ENCODE measurements around the gene SGSM1.
"Not testable (repeated sequence)": the region's sequence is repeated elsewhere in the genome, so short reads cannot be mapped to it uniquely, and the experiment has no call there.

Gene SGSM1

GRCh38 chr22:24871611-24872205 lies 65.7 kb downstream of the SGSM1 start:
- DNase-seq (ENCODE audit: insufficient read length, low spot score) (no peak), FAIRE-seq (no peak)
- no peak for TF ChIP-seq POLR2A (IDR thresholded peaks at IDR 0.05; ENCODE audit: low read depth, low read length)

GRCh38 chr22:24873226-24873625 lies 67.2 kb downstream of the SGSM1 start:
- FAIRE-seq (no peak), DNase-seq (ENCODE audit: insufficient read length, low spot score) (no peak)
- no peak for TF ChIP-seq POLR2A (IDR thresholded peaks at IDR 0.05; ENCODE audit: low read depth, low read length)

GRCh38 chr22:24875862-24876506 lies 70.0 kb downstream of the SGSM1 start:
- no peak for TF ChIP-seq POLR2A (IDR thresholded peaks at IDR 0.05; ENCODE audit: low read depth, low read length)
- FAIRE-seq (no peak), DNase-seq (ENCODE audit: insufficient read length, low spot score) (no peak)

- FAIRE-seq (no peak), DNase-seq (ENCODE audit: insufficient read length, low spot score) (no peak)
- TF ChIP-seq POLR2A (IDR thresholded peaks at IDR 0.05; ENCODE audit: low read depth, low read length), result no peak
Measured at GRCh38 chr22:24876700-24877099, 70.7 kb downstream of the SGSM1 start.

- no peak for TF ChIP-seq POLR2A (IDR thresholded peaks at IDR 0.05; ENCODE audit: low read depth, low read length)
- no peak for FAIRE-seq
- DNase-seq (ENCODE audit: insufficient read length, low spot score), result no peak
Measured at GRCh38 chr22:24878969-24879368, 73.0 kb downstream of the SGSM1 start.

- no peak for DNase-seq (ENCODE audit: insufficient read length, low spot score)
- TF ChIP-seq POLR2A (IDR thresholded peaks at IDR 0.05; ENCODE audit: low read depth, low read length), result no peak
- FAIRE-seq, result no peak
Measured at GRCh38 chr22:24883432-24883831, 77.4 kb downstream of the SGSM1 start.

GRCh38 chr22:24887260-24887659 lies 81.2 kb downstream of the SGSM1 start:
- DNase-seq (ENCODE audit: insufficient read length, low spot score) (no peak), FAIRE-seq (no peak)
- no peak for TF ChIP-seq POLR2A (IDR thresholded peaks at IDR 0.05; ENCODE audit: low read depth, low read length)

- no peak for DNase-seq (ENCODE audit: insufficient read length, low spot score)
- no peak for FAIRE-seq
- no peak for TF ChIP-seq POLR2A (IDR thresholded peaks at IDR 0.05; ENCODE audit: low read depth, low read length)
Measured at GRCh38 chr22:24893341-24894070, 87.5 kb downstream of the SGSM1 start.

GRCh38 chr22:24894220-24894975 lies 88.4 kb downstream of the SGSM1 start:
- DNase-seq (ENCODE audit: insufficient read length, low spot score), result peak; percentile 76
- FAIRE-seq, result peak; percentile 93
- TF ChIP-seq POLR2A (IDR thresholded peaks at IDR 0.05; ENCODE audit: low read depth, low read length), result no peak

GRCh38 chr22:24894998-24895397 lies 89.0 kb downstream of the SGSM1 start:
- DNase-seq (ENCODE audit: insufficient read length, low spot score) (peak; percentile 14), FAIRE-seq (no peak)
- no peak for TF ChIP-seq POLR2A (IDR thresholded peaks at IDR 0.05; ENCODE audit: low read depth, low read length)

GRCh38 chr22:24901448-24901847 lies 95.4 kb downstream of the SGSM1 start:
- TF ChIP-seq POLR2A (IDR thresholded peaks at IDR 0.05; ENCODE audit: low read depth, low read length), result no peak
- no peak for FAIRE-seq

GRCh38 chr22:24905909-24906308 lies 99.9 kb downstream of the SGSM1 start:
- DNase-seq (ENCODE audit: insufficient read length, low spot score) (no peak), FAIRE-seq (no peak)
- TF ChIP-seq POLR2A (IDR thresholded peaks at IDR 0.05; ENCODE audit: low read depth, low read length), result no peak

More at GRCh38 chr22:24901448-24901847, 95.4 kb downstream of the SGSM1 start:
- no peak for DNase-seq (ENCODE audit: insufficient read length, low spot score)

GRCh38 chr22:24907101-24907500 lies 101.1 kb downstream of the SGSM1 start:
- FAIRE-seq; DNase-seq (ENCODE audit: insufficient read length, low spot score): not testable (repeated sequence)

- FAIRE-seq (no peak), DNase-seq (ENCODE audit: insufficient read length, low spot score) (no peak)
- no peak for TF ChIP-seq POLR2A (IDR thresholded peaks at IDR 0.05; ENCODE audit: low read depth, low read length)
Measured at GRCh38 chr22:24920029-24920428, 114.0 kb downstream of the SGSM1 start.
